NOMO-1 treated with DMSO at 0.1 percent for 48 hours (cell line): ENCODE data around the gene CCR2.
"Not testable (repeated sequence)": the region's sequence is repeated elsewhere in the genome, so short reads cannot be mapped to it uniquely, and the experiment has no call there.

ENCODE experiments used
- DNase-seq: peaks from one replicate; lab custom pipeline; 2025; ENCODE audit not compliant: unreplicated experiment; lab: John Stamatoyannopoulos, UW

Gene CCR2

GRCh38 chr3:46400846-46401245 is 46.9 kb downstream of the CCR2 start:
- DNase-seq, result no peak

- no peak for DNase-seq
Measured at GRCh38 chr3:46401579-46401978, 47.7 kb downstream of the CCR2 start.

GRCh38 chr3:46402902-46403301 is 49.0 kb downstream of the CCR2 start:
- DNase-seq, result not testable (repeated sequence)

GRCh38 chr3:46405301-46406019 is 51.5 kb downstream of the CCR2 start:
- DNase-seq, result no peak

DNA sequence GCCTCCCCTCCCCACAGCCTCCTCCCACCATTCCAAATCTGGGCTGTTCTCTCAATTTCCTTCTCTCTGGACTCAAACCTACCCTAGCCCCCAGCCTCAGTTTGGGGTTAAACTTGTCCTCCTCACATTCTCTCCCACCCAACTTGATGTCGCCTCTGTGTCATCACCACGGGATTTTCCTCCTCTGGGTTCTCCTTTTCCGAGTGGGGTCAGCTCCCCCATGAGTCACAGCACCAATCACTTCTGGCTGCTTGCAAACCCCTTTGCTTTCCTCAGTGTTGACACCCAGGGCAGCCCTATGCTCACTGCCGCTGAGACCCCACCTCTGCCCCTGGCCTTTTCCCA is 52.5 kb downstream of the CCR2 start:
- DNase-seq, result no peak

DNA sequence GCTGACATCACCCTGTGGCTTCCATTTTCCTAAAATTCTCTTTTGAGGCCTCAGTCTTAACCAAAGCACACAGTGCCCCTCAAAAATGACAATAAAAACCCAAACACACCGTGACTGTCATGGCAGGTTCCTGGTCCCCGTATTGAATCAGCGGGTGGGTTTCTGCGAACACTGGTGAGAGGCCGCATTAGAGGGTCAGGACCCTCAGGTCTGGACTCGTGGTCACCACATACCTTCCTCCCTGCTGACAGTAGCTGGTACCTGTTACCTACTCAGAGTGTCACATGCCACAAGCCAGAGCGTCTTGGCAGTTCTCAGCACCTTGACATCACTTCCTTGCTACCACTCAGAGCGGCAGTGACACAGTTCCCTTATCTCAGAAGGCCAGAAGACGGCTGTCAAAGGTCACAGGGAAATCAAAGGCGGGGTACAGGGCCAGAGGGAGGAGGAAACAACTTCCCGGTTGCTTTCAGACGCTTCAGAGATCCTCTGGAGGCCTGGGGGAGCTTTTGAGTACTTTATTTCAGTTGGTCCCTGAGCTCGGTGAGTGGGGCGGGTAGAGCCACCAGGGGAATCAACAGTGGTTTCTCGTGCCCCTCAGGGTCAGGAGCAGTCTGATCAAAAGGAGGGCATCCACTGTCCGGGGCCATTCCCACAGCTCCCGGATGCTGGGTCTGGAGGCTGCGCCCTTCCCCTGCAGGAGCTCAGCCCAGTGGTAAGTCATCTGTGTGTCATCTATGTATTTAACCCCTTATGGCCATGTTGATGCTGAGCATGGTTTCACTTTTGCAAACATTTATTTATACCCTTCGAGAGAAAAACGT is 53.1 kb downstream of the CCR2 start, which contains the start of the genes CCR5AS and CCRL2:
Gene CCR5AS, minus strand, starts transcription at position 279 of the 824 bp plus-strand sequence.
Gene CCRL2, plus strand, starts transcription at position 472 of the 824 bp plus-strand sequence. CDS start 821 bp downstream, outside the sequence.
- peak; percentile 61 for DNase-seq

DNA sequence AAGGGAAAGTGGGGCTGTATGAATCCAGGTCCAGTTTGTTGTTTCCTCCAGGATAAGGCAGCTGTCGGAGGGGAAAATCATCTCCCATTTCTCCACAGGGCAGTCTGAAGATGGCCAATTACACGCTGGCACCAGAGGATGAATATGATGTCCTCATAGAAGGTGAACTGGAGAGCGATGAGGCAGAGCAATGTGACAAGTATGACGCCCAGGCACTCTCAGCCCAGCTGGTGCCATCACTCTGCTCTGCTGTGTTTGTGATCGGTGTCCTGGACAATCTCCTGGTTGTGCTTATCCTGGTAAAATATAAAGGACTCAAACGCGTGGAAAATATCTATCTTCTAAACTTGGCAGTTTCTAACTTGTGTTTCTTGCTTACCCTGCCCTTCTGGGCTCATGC is 54.1 kb downstream of the CCR2 start:
- DNase-seq, result no peak

DNA sequence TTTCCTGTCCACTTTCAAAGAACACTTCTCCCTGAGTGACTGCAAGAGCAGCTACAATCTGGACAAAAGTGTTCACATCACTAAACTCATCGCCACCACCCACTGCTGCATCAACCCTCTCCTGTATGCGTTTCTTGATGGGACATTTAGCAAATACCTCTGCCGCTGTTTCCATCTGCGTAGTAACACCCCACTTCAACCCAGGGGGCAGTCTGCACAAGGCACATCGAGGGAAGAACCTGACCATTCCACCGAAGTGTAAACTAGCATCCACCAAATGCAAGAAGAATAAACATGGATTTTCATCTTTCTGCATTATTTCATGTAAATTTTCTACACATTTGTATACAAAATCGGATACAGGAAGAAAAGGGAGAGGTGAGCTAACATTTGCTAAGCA is 54.9 kb downstream of the CCR2 start:
- no peak for DNase-seq

- DNase-seq, result no peak
Measured at GRCh38 chr3:46409739-46410489, 56.0 kb downstream of the CCR2 start.
